Fibroblast of lung (primary cell): Measurements from ENCODE around the gene TACC2.

Experiments used
- EZH2 ChIP-seq: IDR thresholded peaks from 2 replicates; pipeline ENCODE4 v1.5.1; 2012; ENCODE audit warnings: low read length, control low read depth, mild to moderate bottlenecking; ENCODE audit errors: missing control alignments
- TF ChIP-seq, protein P1 (sequence below), 2 donors: IDR thresholded peaks in 1 of 2; conservative IDR thresholded peaks in 1 of 2; 1 replicate in 1 of 2; 2 replicates in 1 of 2; pipeline ENCODE4 v1.5.1; 2011 to 2012; ENCODE audit warnings: low read length in 2 of 2, control low read depth in 1 of 2, inconsistent platforms in 1 of 2, low read depth in 1 of 2, mild to moderate bottlenecking in 1 of 2

DNA sequence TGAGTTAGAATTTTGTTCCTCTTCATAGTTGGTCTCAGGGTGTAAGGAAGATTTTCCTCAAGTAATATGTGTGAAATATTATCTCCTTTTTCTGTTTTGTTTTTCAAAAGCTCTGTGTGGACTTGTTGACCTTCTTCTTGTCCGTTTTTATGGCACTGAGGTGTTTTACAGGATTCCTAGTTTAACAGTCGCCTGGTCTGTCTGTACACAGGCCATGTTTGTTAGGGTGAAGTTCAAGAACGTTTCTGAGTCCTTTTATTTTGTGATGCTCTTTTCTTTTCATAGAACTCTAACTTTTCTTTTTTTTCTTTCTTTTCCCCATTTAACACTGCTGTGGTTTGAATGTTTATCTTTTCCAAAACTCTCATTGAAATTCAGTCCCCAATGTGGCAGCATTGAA lies 18.5 kb downstream of the TACC2 start:
- TF ChIP-seq, protein P1, sequence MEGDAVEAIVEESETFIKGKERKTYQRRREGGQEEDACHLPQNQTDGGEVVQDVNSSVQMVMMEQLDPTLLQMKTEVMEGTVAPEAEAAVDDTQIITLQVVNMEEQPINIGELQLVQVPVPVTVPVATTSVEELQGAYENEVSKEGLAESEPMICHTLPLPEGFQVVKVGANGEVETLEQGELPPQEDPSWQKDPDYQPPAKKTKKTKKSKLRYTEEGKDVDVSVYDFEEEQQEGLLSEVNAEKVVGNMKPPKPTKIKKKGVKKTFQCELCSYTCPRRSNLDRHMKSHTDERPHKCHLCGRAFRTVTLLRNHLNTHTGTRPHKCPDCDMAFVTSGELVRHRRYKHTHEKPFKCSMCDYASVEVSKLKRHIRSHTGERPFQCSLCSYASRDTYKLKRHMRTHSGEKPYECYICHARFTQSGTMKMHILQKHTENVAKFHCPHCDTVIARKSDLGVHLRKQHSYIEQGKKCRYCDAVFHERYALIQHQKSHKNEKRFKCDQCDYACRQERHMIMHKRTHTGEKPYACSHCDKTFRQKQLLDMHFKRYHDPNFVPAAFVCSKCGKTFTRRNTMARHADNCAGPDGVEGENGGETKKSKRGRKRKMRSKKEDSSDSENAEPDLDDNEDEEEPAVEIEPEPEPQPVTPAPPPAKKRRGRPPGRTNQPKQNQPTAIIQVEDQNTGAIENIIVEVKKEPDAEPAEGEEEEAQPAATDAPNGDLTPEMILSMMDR (conservative IDR thresholded peaks at IDR 0.05 in 1 of 2, IDR thresholded peaks at IDR 0.05 in 1 of 2; ENCODE audit: low read depth in 1 of 2, low read length in 2 of 2): no peak
- no peak for TF ChIP-seq EZH2
